Measurements from ENCODE around the gene C2orf81.

The C2orf81 gene

GRCh38 chr2:74387346-74387745, 34.1 kb downstream of the C2orf81 start:
- no peak for DNase-seq

GRCh38 chr2:74385396-74385795, 36.0 kb downstream of the C2orf81 start:
- DNase-seq: no peak

- DNase-seq: no peak
These were observed 37.4 kb downstream of the C2orf81 start for GRCh38 chr2:74384051-74384450.

- DNase-seq: no peak
These were observed 38.2 kb downstream of the C2orf81 start for GRCh38 chr2:74383254-74383653.

GRCh38 chr2:74381751-74382150, 39.7 kb downstream of the C2orf81 start:
- no peak for DNase-seq

- no peak for DNase-seq
These were observed 41.3 kb downstream of the C2orf81 start, which contains the start of gene DCTN1 for GRCh38 chr2:74379851-74380789. Gene DCTN1, minus strand, starts transcription at chr2:74380311. Its CDS starts 274 bp downstream, at chr2:74380037.

GRCh38 chr2:74378007-74378406, 43.4 kb downstream of the C2orf81 start:
- DNase-seq: no peak

GRCh38 chr2:74375838-74376237, 45.6 kb downstream of the C2orf81 start:
- DNase-seq: no peak

- peak; percentile 40 for DNase-seq
These were observed 46.8 kb downstream of the C2orf81 start for GRCh38 chr2:74374509-74375205.

- DNase-seq: no peak
These were observed 47.4 kb downstream of the C2orf81 start for GRCh38 chr2:74373985-74374384.

GRCh38 chr2:74373221-74373676, 48.2 kb downstream of the C2orf81 start:
- peak; percentile 76 for DNase-seq

- no peak for DNase-seq
These were observed 48.7 kb downstream of the C2orf81 start for GRCh38 chr2:74372674-74373073.

- no peak for DNase-seq
These were observed 50.0 kb downstream of the C2orf81 start for GRCh38 chr2:74371421-74371820.

- no peak for DNase-seq
These were observed 51.4 kb downstream of the C2orf81 start for GRCh38 chr2:74369976-74370375.

- no peak for DNase-seq
These were observed 52.9 kb downstream of the C2orf81 start for GRCh38 chr2:74368499-74368898.

- no peak for DNase-seq
These were observed 53.6 kb downstream of the C2orf81 start for GRCh38 chr2:74367789-74368188.

- no peak for DNase-seq
These were observed 55.4 kb downstream of the C2orf81 start for GRCh38 chr2:74366036-74366435.

GRCh38 chr2:74364533-74365505, 56.6 kb downstream of the C2orf81 start:
- DNase-seq: no peak
